Panc1 (cell line): ENCODE measurements around the gene PLAU. TPM values are rescaled to one million over a fixed set of nuclear protein-coding genes. Genes with fewer than 3 reads are reported as not detected.

Source experiments
- ATAC-seq: fragments of 200-7000 bp; cut with Tn5 transposase; 2 replicates; pipeline ENCODE4 v1.9.1; 2020; ENCODE audit warnings: mild to moderate bottlenecking, moderate library complexity
- BruUV-seq: library from RNA; stranded (reverse); fragments of 400-500 nt; replicated peaks from 2 replicates; lab custom pipeline; 2021; lab: Mats Ljungman, UMichigan
- CTCF ChIA-PET: fragments of 300-600 bp; sonication (Branson Sonifier 250); formaldehyde crosslinking; loops from one replicate; lab custom pipeline; 2022; ENCODE audit warnings: antibody characterized with exemption; lab: Charles Lee
- POLR2A ChIA-PET: fragments of 300-600 bp; sonication (Branson Sonifier 250); formaldehyde crosslinking; loops from one replicate; lab custom pipeline; 2022; ENCODE audit warnings: antibody characterized with exemption; lab: Charles Lee
- DNase-seq: peaks from one replicate; pipeline ENCODE4 v3.0.0-alpha.2; 2010; ENCODE audit warnings: low read depth, low spot score
- H3K27ac ChIP-seq: 2 replicates; pipeline ENCODE4 v1.5.1; 2011; ENCODE audit warnings: mild to moderate bottlenecking, low read length, inconsistent platforms
- H3K27me3 ChIP-seq: fragments of 200-500 bp; sonication (Bioruptor generic); 2 replicates; pipeline ENCODE4 v1.6.0; 2014; ENCODE audit warnings: low read length, inconsistent platforms; ENCODE audit not compliant: control insufficient read depth, insufficient read depth
- H3K36me3 ChIP-seq: fragments of 200-500 bp; sonication (Bioruptor generic); 2 replicates; pipeline ENCODE4 v1.5.1; 2014; ENCODE audit warnings: inconsistent platforms, mild to moderate bottlenecking, low read length, moderate library complexity; ENCODE audit not compliant: control insufficient read depth, insufficient read depth
- H3K4me1 ChIP-seq: 2 replicates; pipeline ENCODE4 v1.5.1; 2011; ENCODE audit warnings: inconsistent platforms, mild to moderate bottlenecking, low read length, moderate library complexity; ENCODE audit not compliant: control insufficient read depth, insufficient read depth
- H3K4me3 ChIP-seq, 2 experiments: 2 replicates each; pipeline ENCODE4 v1.5.1; 2011 to 2012; ENCODE audit warnings: low read depth in 2 of 2, low read length in 2 of 2, mild to moderate bottlenecking in 2 of 2, inconsistent platforms in 1 of 2, moderate library complexity in 1 of 2
- H3K9me3 ChIP-seq: fragments of 200-500 bp; sonication (Bioruptor generic); 2 replicates; pipeline ENCODE4 v1.5.1; 2014; ENCODE audit warnings: low read depth, mild to moderate bottlenecking, inconsistent platforms, low read length, moderate library complexity; ENCODE audit not compliant: control insufficient read depth, insufficient read depth
- CTCF ChIP-seq: fragments of 450-650 bp; IDR thresholded peaks from 2 replicates; pipeline ENCODE4 v1.5.1; 2017; ENCODE audit warnings: mild to moderate bottlenecking
- POLR2AphosphoS5 ChIP-seq: IDR thresholded peaks from 2 replicates; pipeline ENCODE4 v1.6.1; 2012; ENCODE audit warnings: mild to moderate bottlenecking, low read depth, low read length, moderate library complexity
- REST ChIP-seq, 2 experiments: IDR thresholded peaks; 2 replicates each; pipeline ENCODE4 v1.6.1; 2011 to 2012; ENCODE audit warnings: low read depth in 2 of 2, control low read depth in 1 of 2, low read length in 1 of 2, mild to moderate bottlenecking in 1 of 2, moderate library complexity in 1 of 2; ENCODE audit not compliant: insufficient read depth in 1 of 2
- SIN3A ChIP-seq: IDR thresholded peaks from 2 replicates; pipeline ENCODE4 v1.6.1; 2012; ENCODE audit warnings: low read depth, mild to moderate bottlenecking, low read length, moderate library complexity, borderline replicate concordance; ENCODE audit not compliant: insufficient read depth
- TCF7L2 ChIP-seq: IDR thresholded peaks from 2 replicates; pipeline ENCODE4 v1.6.1; 2011; ENCODE audit warnings: mild to moderate bottlenecking, low read depth, low read length, inconsistent platforms
- in situ Hi-C: cut with HindIII; loops from 2 replicates; pipeline ENCODE4 v1.10.0; 2016; ENCODE audit warnings: low sequenced_read_pairs, low pct_unique_long_range_greater_than_20kb
- intact Hi-C: fragments of 100-400 bp; cut with micrococcal nuclease; formaldehyde crosslinking; loops from one replicate; pipeline ENCODE4 v1.10.0; 2022; ENCODE audit not compliant: unreplicated experiment
- total RNA-seq: library from RNA; stranded (reverse); gene quantifications from one replicate; pipeline ENCODE4 v1.2.1, GENCODE V29; 2021; ENCODE audit not compliant: unreplicated experiment

The PLAU gene
- total RNA-seq, 1 experiment from 2014 or later, result 305 TPM

GRCh38 chr10:73967022-73967429, 56.1 kb downstream of the PLAU start:
- Histone ChIP-seq H3K4me1 (peaks cover 65% of the 10 kb centered on the region), H3K36me3 (no peaks in the 10 kb centered on the region), H3K27me3 (no peaks in the 10 kb centered on the region), H3K9me3 (no peaks in the 10 kb centered on the region), H3K4me3 (peak overlapping the region in 1 of 2 experiments; percentile 47; a peak in 2 of 4 replicates), H3K27ac (peak overlapping the region; percentile 99)
- POLR2A ChIA-PET, result interaction anchor here (0.6 to 2.1 kb wide), 5 partner anchors 21 to 500 kb away, joined by 4 to 13 read pairs (median 6); partner anchors contain the start of gene VCL
- TF ChIP-seq CTCF (no peak), REST (IDR thresholded peaks at IDR 0.05; ENCODE audit: insufficient read depth in 1 of 2, low read depth in 2 of 2, low read length in 1 of 2) (no peak), POLR2AphosphoS5 (no peak), SIN3A (no peak), TCF7L2 (no peak)
- DNase-seq, result no peak
- CTCF ChIA-PET, result interaction anchor here (0.9 kb wide), 1 partner anchor 28 kb away, joined by 3 read pairs; no protein-coding TSS in a partner anchor
- BruUV-seq, result no TSS peak
- in situ Hi-C loops (loop anchor here (10.0 kb wide), 1 partner anchor 48 kb away; no protein-coding TSS in a partner anchor), intact Hi-C loops (no loop called here)
- ATAC-seq, result no peak

Other genes with a start within 250 kb of the PLAU start
- 6.6 TPM for gene AGAP5, start 213.0 kb upstream of the PLAU start, total RNA-seq
- 113 TPM for gene SEC24C, start 166.8 kb upstream of the PLAU start, total RNA-seq
- gene CHCHD1, start 129.1 kb upstream of the PLAU start, total RNA-seq, result 41.2 TPM
- 109 TPM for gene ZSWIM8, start 125.5 kb upstream of the PLAU start, total RNA-seq
- 49.0 TPM for gene NDST2, start 99.5 kb upstream of the PLAU start, total RNA-seq
- gene CAMK2G, start 36.6 kb upstream of the PLAU start, total RNA-seq, result 41.4 TPM
- gene VCL, start 87.0 kb downstream of the PLAU start, total RNA-seq, result 495 TPM
- gene AP3M1, start 239.7 kb downstream of the PLAU start, total RNA-seq, result 51.5 TPM
- gene ADK, start 240.1 kb downstream of the PLAU start, total RNA-seq, result 64.5 TPM